Measurements from ENCODE around the gene MLN. TPM values are rescaled to one million over a fixed set of nuclear protein-coding genes. Genes with fewer than 3 reads are reported as not detected.
A peak's percentile ranks its signal among the peaks of the same experiment; 100 is the strongest.

The MLN gene
- total and polyA plus RNA-seq, 12 donors = not detected

DNA sequence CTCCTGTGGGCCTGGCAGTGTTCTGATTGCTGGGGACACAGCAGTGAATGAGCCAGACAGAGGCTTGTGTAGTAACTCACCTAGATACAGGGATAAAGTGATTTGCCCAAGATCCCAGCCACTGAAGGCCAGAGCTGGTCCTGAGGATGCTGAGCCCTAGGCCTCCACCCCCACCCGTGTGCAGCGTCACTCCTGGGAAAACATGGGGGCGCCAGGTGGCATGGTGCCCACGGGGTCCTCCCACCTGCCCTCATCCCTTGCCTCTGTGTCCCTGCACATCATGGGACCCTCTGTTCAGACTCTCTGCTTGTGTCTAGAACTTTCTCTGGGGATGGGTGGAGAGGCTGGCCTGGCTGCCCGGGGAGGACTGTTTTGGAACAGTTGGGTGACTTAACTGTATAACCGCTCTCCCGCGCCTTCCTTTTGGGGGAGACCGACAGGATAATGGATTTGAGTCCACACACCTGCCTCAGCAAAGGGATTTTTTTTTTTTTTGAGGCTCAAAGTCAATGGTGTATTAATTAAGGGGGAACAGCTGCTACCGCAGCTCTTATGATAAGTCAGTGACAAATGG lies 34.5 kb downstream of the MLN start:
- no peak for DNase-seq
- intact Hi-C loops (cut with DNase I) = loop anchor here in 4 of 10 donors (2.0 to 10.0 kb wide), 5 partner anchors 185 to 388 kb away; partner anchors contain the start of gene BAK1 (in 2 of the 4)
- no peak overlapping the region for H3K4me3 ChIP-seq
- no peak overlapping the region for H3K27ac ChIP-seq
- 74 to 77% methylated on average over 10 of the region's 10 CpGs for WGBS, 2 donors
- H3K4me1 ChIP-seq = peaks cover 11 to 42% (median 26%) of the 10 kb centered on the region in 9 donors
- ATAC-seq = no peak
- H3K9me3 ChIP-seq = peaks cover 0 to 5% (median 0%) of the 10 kb centered on the region in 11 donors
- TF ChIP-seq, protein P1, sequence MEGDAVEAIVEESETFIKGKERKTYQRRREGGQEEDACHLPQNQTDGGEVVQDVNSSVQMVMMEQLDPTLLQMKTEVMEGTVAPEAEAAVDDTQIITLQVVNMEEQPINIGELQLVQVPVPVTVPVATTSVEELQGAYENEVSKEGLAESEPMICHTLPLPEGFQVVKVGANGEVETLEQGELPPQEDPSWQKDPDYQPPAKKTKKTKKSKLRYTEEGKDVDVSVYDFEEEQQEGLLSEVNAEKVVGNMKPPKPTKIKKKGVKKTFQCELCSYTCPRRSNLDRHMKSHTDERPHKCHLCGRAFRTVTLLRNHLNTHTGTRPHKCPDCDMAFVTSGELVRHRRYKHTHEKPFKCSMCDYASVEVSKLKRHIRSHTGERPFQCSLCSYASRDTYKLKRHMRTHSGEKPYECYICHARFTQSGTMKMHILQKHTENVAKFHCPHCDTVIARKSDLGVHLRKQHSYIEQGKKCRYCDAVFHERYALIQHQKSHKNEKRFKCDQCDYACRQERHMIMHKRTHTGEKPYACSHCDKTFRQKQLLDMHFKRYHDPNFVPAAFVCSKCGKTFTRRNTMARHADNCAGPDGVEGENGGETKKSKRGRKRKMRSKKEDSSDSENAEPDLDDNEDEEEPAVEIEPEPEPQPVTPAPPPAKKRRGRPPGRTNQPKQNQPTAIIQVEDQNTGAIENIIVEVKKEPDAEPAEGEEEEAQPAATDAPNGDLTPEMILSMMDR (IDR thresholded peaks at IDR 0.05) = no peak
- peaks cover 0 to 25% (median 12%) of the 10 kb centered on the region in 9 donors for H3K36me3 ChIP-seq
- peaks cover 0 to 3% (median 0%) of the 10 kb centered on the region in 7 donors for H3K27me3 ChIP-seq

DNA sequence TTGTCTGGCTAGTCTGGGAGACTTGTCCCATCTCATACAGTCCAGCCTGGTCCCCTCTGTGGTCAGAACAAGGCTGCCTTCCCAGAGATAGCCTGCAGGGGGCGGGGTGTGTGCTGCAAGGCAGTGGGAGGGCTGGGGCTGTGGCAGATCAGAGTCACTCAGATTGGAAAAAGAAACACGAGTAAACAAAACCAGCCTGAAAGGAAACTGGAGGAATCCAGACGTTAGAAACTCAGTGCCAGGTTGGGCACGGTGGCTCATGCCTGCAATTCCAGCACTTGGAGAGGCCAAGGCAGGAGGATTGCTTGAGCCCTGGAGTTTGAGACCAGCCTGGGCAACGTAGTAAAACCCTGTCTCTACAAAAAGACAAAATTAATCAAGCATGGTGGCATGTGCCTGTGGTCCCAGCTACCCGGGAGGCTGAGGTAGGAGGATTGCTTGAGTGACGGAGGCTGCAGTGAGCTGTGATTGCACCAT lies 35.1 kb downstream of the MLN start:
- H3K27me3 ChIP-seq = peaks cover 0 to 3% (median 0%) of the 10 kb centered on the region in 7 donors
- 33 to 37% methylated on average over 7 of the region's 7 CpGs for WGBS, 2 donors
- H3K36me3 ChIP-seq = peaks cover 0 to 18% (median 9%) of the 10 kb centered on the region in 9 donors
- intact Hi-C loops (cut with DNase I) = loop anchor here in 5 of 10 donors (1.0 to 10.0 kb wide), 6 partner anchors 184 to 389 kb away; partner anchors contain the start of gene BAK1 (in 2 of the 5)
- ATAC-seq (peak; percentile 53 to 76 (median 64)), DNase-seq (peak; percentile 77 to 81)
- TF ChIP-seq, protein P1 (IDR thresholded peaks at IDR 0.05) = peak; percentile 65 to 86 (median 82)
- no peak overlapping the region for H3K4me3 ChIP-seq
- H3K9me3 ChIP-seq = peaks cover 0 to 5% (median 0%) of the 10 kb centered on the region in 11 donors
- H3K27ac ChIP-seq = no peak overlapping the region
- peaks cover 11 to 42% (median 26%) of the 10 kb centered on the region in 9 donors for H3K4me1 ChIP-seq

DNA sequence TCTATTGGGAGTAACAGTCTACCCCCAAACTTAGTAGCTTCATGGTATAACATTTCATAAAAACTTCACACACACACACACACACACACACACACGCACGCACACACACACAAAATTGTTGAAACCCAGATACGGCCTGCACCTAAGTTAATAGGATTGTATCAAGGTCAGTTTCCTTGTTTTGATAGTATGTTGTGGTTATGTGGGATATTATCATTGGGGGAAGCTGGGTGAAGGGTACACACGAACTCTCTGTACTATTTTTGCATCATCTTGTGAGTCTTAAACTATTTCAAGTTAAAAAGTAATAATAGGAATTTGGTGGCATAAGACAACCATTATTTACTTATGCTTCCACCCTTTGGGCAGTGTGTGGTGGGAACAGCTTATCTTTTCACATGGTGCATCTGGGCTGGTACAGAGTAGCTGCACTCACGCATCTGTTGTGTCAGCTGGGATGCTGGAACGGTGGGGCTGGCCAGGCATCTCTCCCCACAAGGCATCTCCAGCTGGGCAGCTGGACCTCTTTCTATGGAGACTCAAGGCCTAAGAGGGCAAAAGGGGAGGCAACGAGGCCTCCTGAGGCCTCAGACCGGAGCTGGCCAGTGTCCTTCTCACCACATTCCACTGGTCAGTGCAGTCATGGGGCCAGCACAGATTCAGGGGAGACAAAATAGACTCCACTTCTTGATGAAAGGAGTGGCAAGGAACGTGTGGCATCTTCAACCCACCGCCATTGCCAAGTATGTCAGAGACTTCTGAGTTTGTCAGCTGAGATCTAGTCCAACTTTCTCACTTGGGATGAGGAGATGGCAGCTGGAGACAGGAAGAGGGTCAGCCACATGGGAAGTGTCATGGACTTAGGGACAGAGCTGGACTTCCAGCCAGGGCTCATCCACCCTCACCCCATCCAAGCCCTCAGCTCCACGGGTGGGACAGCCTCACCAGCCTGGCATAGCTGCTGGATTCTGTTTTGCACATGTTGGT lies 36.6 kb downstream of the MLN start:
- H3K36me3 ChIP-seq = peaks cover 0 to 3% (median under 1%) of the 10 kb centered on the region in 9 donors
- 77 to 79% methylated on average over 11 of the region's 11 CpGs for WGBS, 2 donors
- TF ChIP-seq, protein P1 (IDR thresholded peaks at IDR 0.05) = no peak
- peaks cover 0 to 5% (median 0%) of the 10 kb centered on the region in 11 donors for H3K9me3 ChIP-seq
- intact Hi-C loops (cut with DNase I) = loop anchor here in 3 of 10 donors (5.0 to 10.0 kb wide), 4 partner anchors 182 to 390 kb away; partner anchors contain the start of gene BAK1 (in 2 of the 3)
- H3K27ac ChIP-seq = no peak overlapping the region
- DNase-seq (no peak), ATAC-seq (no peak)
- peaks cover 0 to 3% (median 0%) of the 10 kb centered on the region in 7 donors for H3K27me3 ChIP-seq
- H3K4me3 ChIP-seq = no peak overlapping the region
- peaks cover 11 to 40% (median 26%) of the 10 kb centered on the region in 9 donors for H3K4me1 ChIP-seq

DNA sequence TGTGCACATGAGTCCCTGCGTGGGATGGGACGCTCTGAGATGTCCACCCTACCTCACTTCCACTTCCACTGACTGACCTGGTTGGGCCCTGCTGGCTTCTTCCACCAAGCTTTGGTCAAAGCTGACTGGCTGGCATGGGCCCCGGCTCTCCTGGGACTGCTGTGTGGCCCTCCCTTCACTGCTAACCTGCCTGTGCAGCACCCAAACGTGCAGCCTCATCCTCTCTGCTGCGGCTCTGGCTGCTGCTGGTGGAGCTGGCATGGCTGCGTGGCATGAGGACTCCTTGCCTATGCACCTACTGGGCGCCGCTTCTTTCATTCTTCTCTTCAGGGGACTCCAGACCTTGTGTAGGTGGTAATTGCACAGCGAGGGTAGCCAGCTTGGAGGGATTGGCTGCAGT lies 38.4 kb downstream of the MLN start:
- no peak for DNase-seq
- no peak for ATAC-seq
- H3K36me3 ChIP-seq = no peaks in the 10 kb centered on the region
- H3K4me3 ChIP-seq = no peak overlapping the region
- intact Hi-C loops (cut with DNase I) = loop anchor here in 3 of 10 donors (5.0 to 10.0 kb wide), 4 partner anchors 181 to 392 kb away; partner anchors contain the start of gene BAK1 (in 2 of the 3)
- H3K27me3 ChIP-seq = peaks cover 0 to 3% (median 0%) of the 10 kb centered on the region in 7 donors
- TF ChIP-seq, protein P1 (IDR thresholded peaks at IDR 0.05) = no peak
- peaks cover 0 to 5% (median 0%) of the 10 kb centered on the region in 11 donors for H3K9me3 ChIP-seq
- no peak overlapping the region for H3K27ac ChIP-seq
- peaks cover 2 to 37% (median 23%) of the 10 kb centered on the region in 9 donors for H3K4me1 ChIP-seq
- WGBS, 2 donors = 93 to 94% methylated on average over 9 of the region's 9 CpGs
